Measurements from ENCODE around the gene PXDN. TPM values are rescaled to one million over a fixed set of nuclear protein-coding genes. Genes with fewer than 3 reads are reported as not detected.

PXDN gene
- total and polyA plus RNA-seq, 3 experiments from 2014 or later, result 0.39 to 3.3 (median 1.00) TPM

DNA sequence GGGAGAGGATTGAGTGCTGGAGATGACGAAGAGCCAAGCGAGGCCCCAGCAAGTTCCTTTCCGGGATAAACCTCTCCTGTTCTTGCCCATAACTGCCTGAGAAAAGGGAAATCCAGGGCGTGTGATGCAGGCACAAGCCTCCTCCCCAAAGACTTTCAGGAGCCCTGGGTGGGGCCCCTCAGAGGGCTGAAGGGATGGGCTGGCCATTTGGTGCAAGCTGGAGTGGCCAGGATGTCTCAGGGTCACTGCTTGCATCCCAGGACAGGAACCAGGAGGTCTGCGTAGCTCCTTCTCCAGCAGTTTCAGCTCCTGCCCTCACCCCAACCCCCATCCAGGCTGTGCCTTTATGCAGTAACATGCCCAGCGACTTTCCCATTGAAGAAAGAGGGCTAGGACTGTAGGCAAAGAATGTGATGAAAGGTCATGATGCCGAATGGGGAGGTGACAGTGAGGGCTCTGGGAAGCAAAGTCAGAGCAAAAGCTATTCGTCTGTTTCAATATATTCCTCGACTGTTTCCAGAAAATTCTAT lies 80.2 kb downstream of the PXDN start:
- Mint-ChIP-seq H3K4me3 (no peak overlapping the region), H3K27me3 (peaks cover 0 to 5% of the 10 kb centered on the region in 2 donors), H3K4me1 (no peaks in the 10 kb centered on the region), H3K9me3 (peaks cover 0 to 1% (median 0%) of the 10 kb centered on the region in 5 donors), H3K36me3 (no peaks in the 10 kb centered on the region), H3K27ac (no peak overlapping the region)
- no peak overlapping the region for H3K27ac ChIP-seq (ENCODE audit: low read depth, low read length)
- H3K9me3 ChIP-seq (ENCODE audit: low read length), result no peaks in the 10 kb centered on the region
- POLR2A ChIA-PET, result no interaction called here
- DNase-seq, result no peak
- H3K4me1 ChIP-seq (ENCODE audit: insufficient read depth, low read length), result no peaks in the 10 kb centered on the region
- no peaks in the 10 kb centered on the region for H3K36me3 ChIP-seq (ENCODE audit: insufficient read depth, low read length)
- H3K27me3 ChIP-seq (ENCODE audit: insufficient read depth, low read length, poor library complexity, severe bottlenecking), result no peaks in the 10 kb centered on the region
- CTCF ChIA-PET, result no interaction called here
- H3K4me3 ChIP-seq (ENCODE audit: low read length), result no peak overlapping the region

DNA sequence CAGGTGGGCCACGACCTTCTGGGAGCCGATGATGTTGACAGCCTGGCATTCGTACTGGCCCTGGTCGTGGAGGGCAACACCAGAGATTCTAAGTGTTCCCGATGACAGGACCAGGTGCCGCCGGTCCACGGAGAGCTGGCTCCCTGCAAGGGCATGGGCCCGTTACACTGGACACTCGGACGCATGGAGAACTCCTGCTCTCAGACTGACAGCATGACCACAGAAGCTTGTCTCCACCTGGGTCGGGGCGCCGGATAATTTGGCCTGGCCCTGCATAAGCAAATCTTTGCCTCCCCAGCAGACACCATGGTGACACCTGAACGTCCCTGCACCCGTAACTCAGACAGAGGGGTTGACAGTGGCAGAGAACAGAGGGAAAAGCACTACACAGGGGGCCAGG lies 80.7 kb downstream of the PXDN start:
- Mint-ChIP-seq H3K27ac (no peak overlapping the region), H3K36me3 (no peaks in the 10 kb centered on the region), H3K4me3 (no peak overlapping the region), H3K9me3 (peaks cover 0 to 1% (median 0%) of the 10 kb centered on the region in 5 donors), H3K4me1 (no peaks in the 10 kb centered on the region), H3K27me3 (peaks cover 4 to 7% of the 10 kb centered on the region in 2 donors)
- Histone ChIP-seq H3K36me3 (ENCODE audit: insufficient read depth, low read length) (no peaks in the 10 kb centered on the region), H3K27ac (ENCODE audit: low read depth, low read length) (no peak overlapping the region), H3K27me3 (ENCODE audit: insufficient read depth, low read length, poor library complexity, severe bottlenecking) (no peaks in the 10 kb centered on the region), H3K4me3 (ENCODE audit: low read length) (no peak overlapping the region), H3K4me1 (ENCODE audit: insufficient read depth, low read length) (no peaks in the 10 kb centered on the region), H3K9me3 (ENCODE audit: low read length) (no peaks in the 10 kb centered on the region)
- ChIA-PET CTCF (no interaction called here), POLR2A (no interaction called here)
- DNase-seq, result no peak

DNA sequence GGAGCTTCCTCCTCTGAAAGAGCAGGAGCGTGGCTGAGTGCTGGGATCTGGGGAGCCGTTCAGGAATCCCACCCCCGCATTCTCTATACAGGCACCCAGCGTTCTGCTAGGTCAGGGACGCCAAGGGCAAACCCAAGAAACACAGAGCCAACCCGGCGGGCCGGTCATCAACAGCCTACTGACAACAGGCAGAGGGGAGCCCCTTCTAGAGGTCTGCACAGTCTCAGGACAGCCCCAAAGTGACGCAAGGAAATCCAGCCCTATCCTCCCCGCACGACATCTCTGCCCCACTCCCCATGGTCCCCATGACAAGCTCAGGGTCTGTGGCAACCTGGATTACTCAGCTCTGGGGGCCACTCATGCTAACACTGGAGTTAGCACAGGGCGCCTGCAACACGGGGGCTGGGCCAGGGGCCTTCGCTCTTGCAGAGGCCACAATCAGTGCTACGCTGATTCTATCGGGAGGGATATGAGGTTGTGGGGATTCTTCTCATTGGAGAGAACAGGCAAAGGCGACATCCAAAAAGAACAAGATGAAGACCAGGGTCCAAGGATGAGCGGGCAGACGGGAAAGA lies 81.6 kb downstream of the PXDN start:
- H3K9me3 Mint-ChIP-seq, result peaks cover 0 to 3% (median 0%) of the 10 kb centered on the region in 5 donors
- Histone ChIP-seq H3K4me1 (ENCODE audit: insufficient read depth, low read length) (no peaks in the 10 kb centered on the region), H3K27me3 (ENCODE audit: insufficient read depth, low read length, poor library complexity, severe bottlenecking) (no peaks in the 10 kb centered on the region), H3K9me3 (ENCODE audit: low read length) (no peaks in the 10 kb centered on the region), H3K27ac (ENCODE audit: low read depth, low read length) (no peak overlapping the region), H3K36me3 (ENCODE audit: insufficient read depth, low read length) (no peaks in the 10 kb centered on the region), H3K4me3 (ENCODE audit: low read length) (no peak overlapping the region)
- H3K4me3 Mint-ChIP-seq, result no peak overlapping the region
- H3K4me1 Mint-ChIP-seq, result no peaks in the 10 kb centered on the region
- H3K36me3 Mint-ChIP-seq, result no peaks in the 10 kb centered on the region
- DNase-seq, result no peak
- ChIA-PET POLR2A (no interaction called here), CTCF (no interaction called here)
- no peak overlapping the region for H3K27ac Mint-ChIP-seq
- H3K27me3 Mint-ChIP-seq, result peaks cover 8 to 11% of the 10 kb centered on the region in 2 donors

DNA sequence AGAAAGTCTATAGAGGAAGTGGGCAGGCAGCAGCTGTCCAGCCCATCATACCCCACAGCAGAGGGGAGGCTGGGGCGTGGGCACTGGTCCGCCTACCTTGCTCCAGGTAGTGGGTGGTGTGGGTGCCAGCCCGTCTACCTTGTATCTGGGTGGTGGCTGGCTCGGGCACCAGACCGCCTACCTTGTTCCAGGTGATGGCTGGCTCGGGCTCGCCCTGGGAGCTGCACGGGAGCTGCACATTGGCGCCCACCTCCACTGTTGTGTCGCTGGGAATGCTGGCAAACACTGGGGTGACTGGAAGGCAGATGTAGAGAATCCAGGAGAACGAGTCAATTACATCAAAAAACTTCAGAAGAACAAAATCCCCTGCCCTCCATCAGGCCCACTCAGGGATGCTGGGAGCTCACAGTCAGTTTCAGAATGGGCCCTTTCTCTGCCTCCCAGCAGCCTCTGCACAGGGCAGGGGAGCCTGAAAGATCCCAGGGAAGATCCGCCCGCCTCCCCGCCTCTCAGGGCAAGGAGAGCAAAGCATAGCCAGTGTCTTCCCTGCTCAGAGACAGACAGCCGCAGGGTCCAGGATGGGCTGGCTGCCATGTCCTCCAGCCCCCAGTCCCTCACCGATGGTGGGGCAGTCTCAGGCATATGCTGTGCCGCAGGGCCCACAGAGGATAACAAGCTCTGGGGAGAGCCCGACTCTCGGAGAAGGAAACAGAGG lies 82.3 kb downstream of the PXDN start:
- H3K36me3 Mint-ChIP-seq, result no peaks in the 10 kb centered on the region
- Histone ChIP-seq H3K4me1 (ENCODE audit: insufficient read depth, low read length) (no peaks in the 10 kb centered on the region), H3K27me3 (ENCODE audit: insufficient read depth, low read length, poor library complexity, severe bottlenecking) (no peaks in the 10 kb centered on the region), H3K9me3 (ENCODE audit: low read length) (no peaks in the 10 kb centered on the region), H3K27ac (ENCODE audit: low read depth, low read length) (no peak overlapping the region), H3K4me3 (ENCODE audit: low read length) (no peak overlapping the region), H3K36me3 (ENCODE audit: insufficient read depth, low read length) (no peaks in the 10 kb centered on the region)
- H3K4me1 Mint-ChIP-seq, result no peaks in the 10 kb centered on the region
- H3K4me3 Mint-ChIP-seq, result no peak overlapping the region
- ChIA-PET POLR2A (no interaction called here), CTCF (no interaction called here)
- no peak for DNase-seq
- peaks cover 8 to 9% of the 10 kb centered on the region in 2 donors for H3K27me3 Mint-ChIP-seq
- H3K27ac Mint-ChIP-seq, result no peak overlapping the region
- peaks cover 0 to 3% (median 0%) of the 10 kb centered on the region in 5 donors for H3K9me3 Mint-ChIP-seq

DNA sequence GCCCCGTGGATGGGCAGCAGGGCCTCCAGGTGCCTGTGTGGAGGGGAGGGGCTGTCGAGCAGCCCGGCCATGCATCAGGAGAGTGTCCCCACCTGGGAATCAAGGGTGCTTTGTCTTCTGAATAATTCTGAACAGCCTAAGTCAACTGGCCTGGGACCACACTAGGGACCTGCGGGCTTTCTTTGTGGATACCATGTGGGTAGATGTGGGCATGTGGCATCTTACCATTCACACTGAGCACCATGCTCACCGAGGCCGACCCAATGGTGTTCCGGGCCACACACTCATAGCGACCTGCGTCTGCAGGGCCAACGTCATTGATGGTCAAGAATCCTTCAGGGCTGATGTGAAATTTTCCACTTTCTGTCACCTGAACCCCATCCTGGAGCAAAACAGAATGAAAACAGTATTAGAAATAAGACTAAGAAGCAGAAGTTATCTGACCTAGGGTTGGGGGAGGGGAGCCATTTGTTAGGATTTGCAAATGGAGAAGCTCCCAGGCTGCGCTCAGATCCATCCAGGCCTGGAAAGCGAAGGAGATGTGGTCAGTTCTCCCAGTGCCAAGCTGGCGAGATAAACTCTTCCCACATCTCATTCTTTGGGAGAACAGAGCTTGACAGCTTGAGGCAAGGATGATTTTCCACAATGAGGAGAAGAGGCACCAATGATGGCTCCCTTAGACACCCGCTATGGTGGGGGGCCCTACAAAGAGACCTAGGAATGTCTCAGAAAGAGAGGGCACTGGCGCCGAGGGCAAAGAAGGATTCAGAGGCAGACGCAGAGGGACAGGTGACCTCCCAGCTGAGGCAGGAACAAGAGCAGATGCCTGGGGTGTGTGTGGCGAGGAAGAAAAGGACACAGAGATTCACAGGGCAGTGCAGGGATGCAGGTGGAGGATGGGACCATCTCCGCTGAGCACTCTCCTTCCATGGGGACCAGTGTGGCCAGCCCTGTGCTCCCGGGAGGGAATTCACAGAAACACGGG lies 83.4 kb downstream of the PXDN start:
- no peak overlapping the region for H3K4me3 Mint-ChIP-seq
- H3K4me1 ChIP-seq (ENCODE audit: insufficient read depth, low read length), result no peaks in the 10 kb centered on the region
- H3K27ac ChIP-seq (ENCODE audit: low read depth, low read length), result no peak overlapping the region
- no peaks in the 10 kb centered on the region for H3K9me3 ChIP-seq (ENCODE audit: low read length)
- H3K27ac Mint-ChIP-seq, result peak overlapping the region in 1 of 8 donors; percentile 91
- DNase-seq, result no peak
- H3K4me3 ChIP-seq (ENCODE audit: low read length), result no peak overlapping the region
- H3K9me3 Mint-ChIP-seq, result peaks cover 0 to 3% (median 0%) of the 10 kb centered on the region in 5 donors
- CTCF ChIA-PET, result no interaction called here
- POLR2A ChIA-PET, result no interaction called here
- peaks cover 8 to 9% of the 10 kb centered on the region in 2 donors for H3K27me3 Mint-ChIP-seq
- no peaks in the 10 kb centered on the region for H3K36me3 ChIP-seq (ENCODE audit: insufficient read depth, low read length)
- no peaks in the 10 kb centered on the region for H3K4me1 Mint-ChIP-seq
- H3K27me3 ChIP-seq (ENCODE audit: insufficient read depth, low read length, poor library complexity, severe bottlenecking), result no peaks in the 10 kb centered on the region
- H3K36me3 Mint-ChIP-seq, result no peaks in the 10 kb centered on the region

DNA sequence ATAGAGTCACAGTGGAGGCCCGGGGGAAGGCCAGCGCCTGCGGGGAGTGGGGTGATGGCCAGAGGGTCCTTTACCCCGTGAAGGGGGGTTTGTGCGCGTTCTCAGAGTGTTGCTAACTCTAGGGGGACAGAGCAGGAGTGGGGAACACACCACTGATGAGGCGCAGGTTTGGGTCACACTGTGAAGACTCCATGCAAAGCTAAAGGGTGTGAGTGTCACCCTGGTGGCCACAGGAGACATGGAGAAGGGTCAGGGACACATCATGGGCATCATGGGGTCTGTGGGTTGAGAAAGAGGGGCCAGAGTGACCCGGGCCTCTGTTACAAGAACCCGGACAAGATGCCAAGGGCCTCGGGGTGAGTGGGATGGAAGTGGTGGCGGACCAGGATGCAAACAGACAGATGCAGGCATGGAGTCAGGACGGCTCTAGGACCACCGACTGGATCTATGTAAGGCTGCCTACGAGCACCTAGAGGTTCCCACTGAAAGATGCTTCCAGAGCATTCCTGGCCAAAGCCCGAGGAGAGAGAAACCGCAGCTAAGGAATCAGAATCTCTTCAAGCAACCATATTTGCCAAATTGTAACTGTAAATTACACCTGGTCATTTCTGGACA lies 84.3 kb downstream of the PXDN start:
- H3K9me3 Mint-ChIP-seq, result peaks cover 0 to 3% (median 0%) of the 10 kb centered on the region in 5 donors
- no peak overlapping the region for H3K27ac Mint-ChIP-seq
- H3K36me3 Mint-ChIP-seq, result no peaks in the 10 kb centered on the region
- DNase-seq, result no peak
- Histone ChIP-seq H3K4me1 (ENCODE audit: insufficient read depth, low read length) (no peaks in the 10 kb centered on the region), H3K4me3 (ENCODE audit: low read length) (no peak overlapping the region), H3K27ac (ENCODE audit: low read depth, low read length) (no peak overlapping the region), H3K9me3 (ENCODE audit: low read length) (no peaks in the 10 kb centered on the region), H3K36me3 (ENCODE audit: insufficient read depth, low read length) (no peaks in the 10 kb centered on the region), H3K27me3 (ENCODE audit: insufficient read depth, low read length, poor library complexity, severe bottlenecking) (no peaks in the 10 kb centered on the region)
- H3K4me1 Mint-ChIP-seq, result no peaks in the 10 kb centered on the region
- peaks cover 8 to 9% of the 10 kb centered on the region in 2 donors for H3K27me3 Mint-ChIP-seq
- ChIA-PET POLR2A (no interaction called here), CTCF (no interaction called here)
- H3K4me3 Mint-ChIP-seq, result no peak overlapping the region

DNA sequence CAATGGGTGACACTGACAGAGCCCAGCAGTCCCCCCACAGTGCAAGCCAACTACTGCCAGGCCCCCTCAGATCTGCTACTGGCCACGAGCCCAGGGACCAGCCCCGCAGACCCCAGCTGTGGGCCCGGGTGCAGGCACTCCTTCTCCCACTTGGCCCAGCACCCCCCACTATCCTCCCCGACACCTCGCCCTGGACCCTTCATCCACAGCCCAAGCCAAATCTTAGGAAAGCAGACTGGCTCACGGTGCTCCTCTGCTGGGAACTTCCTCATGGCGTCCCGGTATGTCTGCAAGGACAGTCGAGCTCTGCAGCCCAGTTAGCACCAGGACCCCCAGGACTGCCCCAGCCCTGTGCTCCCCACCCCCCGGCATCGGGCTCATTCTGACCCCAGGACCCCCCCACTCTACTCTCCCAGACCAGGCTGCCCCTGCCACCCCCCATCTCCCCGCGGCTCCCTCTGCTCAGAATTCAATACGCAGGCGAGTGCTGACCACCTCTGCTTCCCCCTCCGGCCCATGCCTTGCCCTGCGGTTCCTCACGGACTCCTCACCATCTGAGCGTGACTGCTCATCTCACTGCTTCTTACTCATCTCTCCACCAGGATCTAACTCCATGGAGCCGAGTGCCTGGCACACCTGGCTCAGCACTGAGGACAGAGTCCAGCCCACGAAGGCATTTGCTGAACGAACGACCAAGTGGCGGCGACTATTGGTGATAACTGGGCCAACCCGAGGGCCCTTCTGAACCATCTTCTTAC lies 85.7 kb downstream of the PXDN start:
- Histone ChIP-seq H3K4me1 (ENCODE audit: insufficient read depth, low read length) (no peaks in the 10 kb centered on the region), H3K4me3 (ENCODE audit: low read length) (no peak overlapping the region), H3K36me3 (ENCODE audit: insufficient read depth, low read length) (no peaks in the 10 kb centered on the region), H3K27me3 (ENCODE audit: insufficient read depth, low read length, poor library complexity, severe bottlenecking) (no peaks in the 10 kb centered on the region), H3K9me3 (ENCODE audit: low read length) (no peaks in the 10 kb centered on the region), H3K27ac (ENCODE audit: low read depth, low read length) (no peak overlapping the region)
- Mint-ChIP-seq H3K4me1 (no peaks in the 10 kb centered on the region), H3K27me3 (peaks cover 8 to 9% of the 10 kb centered on the region in 2 donors), H3K36me3 (no peaks in the 10 kb centered on the region), H3K9me3 (peaks cover 0 to 3% (median 0%) of the 10 kb centered on the region in 5 donors), H3K27ac (no peak overlapping the region), H3K4me3 (no peak overlapping the region)
- ChIA-PET POLR2A (no interaction called here), CTCF (no interaction called here)
- no peak for DNase-seq

Data from CD8-positive, alpha-beta memory T cell (primary cell).